Middle frontal gyrus (tissue), 1 donor: Measurements from ENCODE around the gene TENT4B.
"Not testable (repeated sequence)": the region's sequence is repeated elsewhere in the genome, so short reads cannot be mapped to it uniquely, and the experiment has no call there.

ENCODE experiments used
- DNase-seq: peaks from one replicate; pipeline ENCODE4 v3.0.0-alpha.2; 2015; ENCODE audit warnings: low spot score; ENCODE audit errors: extremely low spot score

TENT4B gene

DNA sequence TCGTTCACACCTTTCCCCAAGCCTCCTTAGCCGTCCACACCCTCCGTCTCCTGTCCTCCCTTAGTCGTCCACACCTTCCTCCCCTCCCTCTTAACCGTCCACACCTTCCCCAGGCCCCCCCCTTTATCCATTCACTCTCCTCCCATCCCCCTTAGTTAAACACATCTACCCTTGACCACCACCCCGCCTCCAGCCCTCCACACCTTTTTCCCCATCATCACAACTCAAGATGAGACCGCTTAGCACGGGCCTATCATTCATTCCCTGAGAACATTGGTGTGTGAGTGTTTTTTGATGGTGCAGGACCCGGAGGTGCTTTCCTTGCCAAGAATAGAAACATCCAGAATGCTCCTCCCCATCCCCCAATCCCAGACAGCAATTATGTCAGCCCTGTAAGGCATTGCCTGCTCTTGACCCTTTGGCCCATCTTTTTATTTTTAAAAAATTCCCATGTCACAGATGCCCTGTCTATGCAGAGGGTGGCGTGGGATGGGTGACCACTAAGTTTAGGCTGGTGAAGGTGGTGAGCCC lies 1.4 kb downstream of the TENT4B start:
- DNase-seq: no peak

- DNase-seq: no peak
These were observed 2.8 kb downstream of the TENT4B start for GRCh38 chr16:50155925-50156324.

GRCh38 chr16:50156590-50156989 lies 3.5 kb downstream of the TENT4B start:
- DNase-seq: no peak

- DNase-seq: no peak
These were observed 7.5 kb downstream of the TENT4B start for GRCh38 chr16:50160495-50161164.

GRCh38 chr16:50161950-50162349 lies 8.8 kb downstream of the TENT4B start:
- no peak for DNase-seq

DNA sequence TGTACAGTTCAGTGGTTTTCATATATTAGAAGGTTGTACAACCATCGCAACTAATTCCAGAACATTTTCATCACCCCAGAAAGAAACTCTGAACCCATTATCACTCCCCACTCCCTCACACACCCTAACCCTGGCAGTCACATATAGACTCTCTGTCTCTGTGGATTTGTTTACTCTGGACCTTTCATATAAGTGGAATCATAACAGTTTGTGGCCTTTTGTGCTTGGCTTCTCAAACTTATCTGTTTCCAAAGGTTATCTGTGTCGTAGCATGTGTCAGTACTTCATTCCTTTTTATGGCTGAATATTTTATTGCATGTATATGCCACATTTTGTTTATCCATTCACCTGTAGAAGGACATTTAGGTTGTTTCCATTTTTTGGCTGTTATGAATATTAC lies 12.4 kb downstream of the TENT4B start:
- DNase-seq: no peak

- no peak for DNase-seq
These were observed 13.7 kb downstream of the TENT4B start for GRCh38 chr16:50166511-50167500.

DNA sequence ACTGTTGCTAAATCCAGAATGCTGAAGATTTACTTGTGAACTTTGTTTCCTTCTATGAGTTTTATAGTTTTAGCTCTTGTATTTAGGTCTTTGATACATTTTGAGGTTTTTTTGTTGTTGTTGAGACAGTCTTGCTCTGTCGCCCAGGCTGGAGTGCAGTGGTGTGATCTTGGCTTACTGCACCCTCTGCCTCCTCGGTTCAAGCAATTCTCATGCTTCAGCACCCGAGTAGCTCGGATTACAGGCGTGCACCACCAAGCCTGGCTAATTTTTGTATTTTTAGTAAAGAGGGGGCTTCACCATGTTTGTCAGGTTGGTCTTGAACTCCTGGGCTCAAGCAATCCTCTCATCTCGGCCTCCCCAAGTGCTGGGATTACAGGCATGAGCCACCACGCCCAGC lies 14.4 kb downstream of the TENT4B start:
- no peak for DNase-seq

- DNase-seq: no peak
These were observed 16.5 kb downstream of the TENT4B start for GRCh38 chr16:50169555-50170096.

GRCh38 chr16:50171773-50172172 lies 18.7 kb downstream of the TENT4B start:
- DNase-seq: not testable (repeated sequence)

- no peak for DNase-seq
These were observed 19.3 kb downstream of the TENT4B start for GRCh38 chr16:50172195-50172922.

DNA sequence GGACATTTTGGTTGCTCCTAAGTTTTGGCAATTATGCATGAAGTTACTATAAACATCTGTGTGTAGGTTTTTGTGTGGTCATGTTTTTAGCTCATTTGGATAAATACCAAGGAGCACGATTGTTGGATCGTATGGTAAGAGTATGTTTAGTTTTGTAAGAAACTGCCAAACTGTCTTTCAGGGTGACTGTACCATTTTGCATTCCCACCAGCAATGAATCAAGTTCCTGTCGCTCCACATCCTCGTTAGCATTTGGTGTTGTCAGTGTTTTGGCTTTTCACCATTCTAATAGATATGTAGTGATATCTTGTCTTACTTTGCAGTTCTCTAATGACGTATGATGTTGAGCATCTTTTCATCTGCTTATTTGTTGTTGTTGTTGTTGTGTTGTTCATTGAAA lies 20.2 kb downstream of the TENT4B start:
- no peak for DNase-seq

GRCh38 chr16:50178491-50178941 lies 25.4 kb downstream of the TENT4B start:
- DNase-seq: no peak

DNA sequence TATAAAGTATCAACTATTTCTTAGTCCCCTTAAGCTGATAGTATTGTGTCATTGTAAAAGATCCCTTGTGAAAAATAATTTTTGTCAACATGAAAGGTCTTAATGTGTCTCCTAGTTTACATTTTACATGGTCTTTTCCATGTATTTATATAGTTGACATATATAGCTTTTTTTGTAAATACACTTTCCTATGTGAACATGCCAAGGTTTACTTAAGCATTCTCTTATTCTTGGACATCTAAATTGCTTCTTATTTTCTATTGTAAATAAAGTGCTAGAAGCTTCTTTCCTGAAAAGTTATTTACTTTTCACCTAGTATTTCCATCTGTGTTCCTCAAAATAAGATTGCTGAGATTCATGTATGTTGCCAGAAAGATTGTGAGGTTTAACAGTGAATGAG lies 29.3 kb downstream of the TENT4B start:
- no peak for DNase-seq

DNA sequence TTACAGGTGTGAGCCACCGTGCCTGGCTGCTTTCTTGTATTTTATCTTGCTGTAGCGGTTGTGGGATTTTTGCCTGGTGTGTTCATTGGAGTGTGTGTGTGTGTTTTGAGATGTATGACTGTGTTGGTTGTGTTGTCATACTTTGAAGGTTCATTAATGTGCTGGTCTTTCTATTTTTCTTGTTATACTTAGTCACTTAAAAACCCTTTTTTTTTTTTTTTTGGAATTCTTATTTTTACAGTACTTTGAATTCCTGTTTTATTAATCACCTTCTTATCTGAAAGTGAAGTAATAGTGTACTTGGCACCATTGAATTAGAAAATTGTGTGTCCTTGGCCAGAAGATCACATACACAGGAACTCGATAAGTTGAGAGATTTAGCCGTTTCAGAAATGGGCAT lies 30.2 kb downstream of the TENT4B start:
- DNase-seq: no peak

GRCh38 chr16:50185005-50185505 lies 31.9 kb downstream of the TENT4B start:
- no peak for DNase-seq

- DNase-seq: no peak
These were observed 35.6 kb downstream of the TENT4B start for GRCh38 chr16:50188619-50189136.

GRCh38 chr16:50190292-50190691 lies 37.2 kb downstream of the TENT4B start:
- no peak for DNase-seq

DNA sequence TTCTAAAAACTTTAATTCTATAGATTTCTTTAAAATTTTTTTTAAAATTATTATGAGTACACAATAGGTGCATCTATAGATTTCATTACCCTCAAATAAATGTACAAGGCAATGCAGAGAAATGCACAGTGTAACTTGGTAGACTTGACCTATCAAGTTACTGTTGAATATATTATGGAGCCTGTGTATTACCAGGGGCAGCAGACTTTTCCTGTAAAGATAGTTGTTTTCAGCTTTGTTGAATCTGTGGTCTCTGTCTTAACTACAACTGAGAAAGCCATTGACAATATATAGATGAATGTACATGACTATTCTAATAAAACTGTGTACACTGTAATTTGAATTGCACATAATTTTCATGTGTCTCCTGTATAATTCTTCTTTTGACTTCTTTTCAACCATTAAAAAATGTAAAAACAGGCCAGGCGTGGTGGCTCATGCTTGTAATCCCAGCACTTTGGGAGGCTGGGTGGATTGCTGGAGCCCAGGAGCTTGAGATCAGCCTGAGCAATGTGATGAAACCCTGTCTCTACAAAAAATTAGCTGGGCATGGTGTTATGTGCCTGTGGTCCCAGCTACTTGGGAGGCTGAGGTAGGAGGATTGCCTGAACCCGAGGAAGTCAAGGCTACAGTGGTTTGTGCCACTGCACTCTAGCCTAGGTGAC lies 39.4 kb downstream of the TENT4B start:
- DNase-seq: no peak

DNA sequence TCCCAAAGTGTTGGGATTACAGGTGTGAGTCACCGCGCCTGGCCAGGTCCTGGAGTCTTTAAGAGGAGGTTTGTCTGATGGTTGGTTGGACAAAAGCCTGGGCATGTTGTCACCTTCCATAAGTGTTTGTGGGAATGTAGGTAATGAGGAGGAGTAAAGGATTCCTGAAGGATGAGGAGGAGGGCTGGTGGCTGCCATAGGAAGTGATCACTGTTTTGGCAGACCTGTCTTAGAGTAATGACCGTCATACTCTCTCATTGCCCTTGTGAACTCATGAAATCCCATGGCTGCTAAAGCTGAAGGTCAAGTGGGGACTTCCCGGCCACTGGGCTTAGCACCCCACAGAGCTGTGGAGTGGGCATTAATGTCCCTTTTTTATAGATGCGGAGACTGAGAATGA lies 40.5 kb downstream of the TENT4B start:
- no peak for DNase-seq
